ENCODE measurements around the gene DLG2. TPM values are rescaled to one million over a fixed set of nuclear protein-coding genes. Genes with fewer than 3 reads are reported as not detected.

Gene DLG2
- total and polyA plus RNA-seq, 2 of the 8 experiments (the other 6 are each of a cell fraction or from before 2014, with no cell fraction given), result 1.7 to 14.3 TPM

DNA sequence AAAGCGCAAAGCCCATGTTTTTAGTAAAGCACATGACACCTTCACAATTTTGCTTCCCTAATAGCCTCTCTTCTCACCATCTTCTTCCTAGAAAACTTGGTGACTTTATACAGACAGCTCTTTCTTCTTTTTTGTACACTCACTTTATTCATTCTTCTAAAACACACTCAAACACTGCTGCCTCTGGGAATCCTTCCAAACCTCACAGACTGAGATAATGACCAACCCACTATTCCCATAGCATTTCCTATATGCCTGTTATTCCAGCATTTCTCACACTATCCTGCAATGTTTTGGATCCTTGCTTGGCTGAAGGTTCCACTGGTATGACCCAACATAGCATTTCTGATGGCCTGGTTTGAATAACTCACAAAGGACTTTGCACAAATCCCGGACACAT is 1898.9 kb downstream of the DLG2 start (continued):
- TF ChIP-seq, protein P1, sequence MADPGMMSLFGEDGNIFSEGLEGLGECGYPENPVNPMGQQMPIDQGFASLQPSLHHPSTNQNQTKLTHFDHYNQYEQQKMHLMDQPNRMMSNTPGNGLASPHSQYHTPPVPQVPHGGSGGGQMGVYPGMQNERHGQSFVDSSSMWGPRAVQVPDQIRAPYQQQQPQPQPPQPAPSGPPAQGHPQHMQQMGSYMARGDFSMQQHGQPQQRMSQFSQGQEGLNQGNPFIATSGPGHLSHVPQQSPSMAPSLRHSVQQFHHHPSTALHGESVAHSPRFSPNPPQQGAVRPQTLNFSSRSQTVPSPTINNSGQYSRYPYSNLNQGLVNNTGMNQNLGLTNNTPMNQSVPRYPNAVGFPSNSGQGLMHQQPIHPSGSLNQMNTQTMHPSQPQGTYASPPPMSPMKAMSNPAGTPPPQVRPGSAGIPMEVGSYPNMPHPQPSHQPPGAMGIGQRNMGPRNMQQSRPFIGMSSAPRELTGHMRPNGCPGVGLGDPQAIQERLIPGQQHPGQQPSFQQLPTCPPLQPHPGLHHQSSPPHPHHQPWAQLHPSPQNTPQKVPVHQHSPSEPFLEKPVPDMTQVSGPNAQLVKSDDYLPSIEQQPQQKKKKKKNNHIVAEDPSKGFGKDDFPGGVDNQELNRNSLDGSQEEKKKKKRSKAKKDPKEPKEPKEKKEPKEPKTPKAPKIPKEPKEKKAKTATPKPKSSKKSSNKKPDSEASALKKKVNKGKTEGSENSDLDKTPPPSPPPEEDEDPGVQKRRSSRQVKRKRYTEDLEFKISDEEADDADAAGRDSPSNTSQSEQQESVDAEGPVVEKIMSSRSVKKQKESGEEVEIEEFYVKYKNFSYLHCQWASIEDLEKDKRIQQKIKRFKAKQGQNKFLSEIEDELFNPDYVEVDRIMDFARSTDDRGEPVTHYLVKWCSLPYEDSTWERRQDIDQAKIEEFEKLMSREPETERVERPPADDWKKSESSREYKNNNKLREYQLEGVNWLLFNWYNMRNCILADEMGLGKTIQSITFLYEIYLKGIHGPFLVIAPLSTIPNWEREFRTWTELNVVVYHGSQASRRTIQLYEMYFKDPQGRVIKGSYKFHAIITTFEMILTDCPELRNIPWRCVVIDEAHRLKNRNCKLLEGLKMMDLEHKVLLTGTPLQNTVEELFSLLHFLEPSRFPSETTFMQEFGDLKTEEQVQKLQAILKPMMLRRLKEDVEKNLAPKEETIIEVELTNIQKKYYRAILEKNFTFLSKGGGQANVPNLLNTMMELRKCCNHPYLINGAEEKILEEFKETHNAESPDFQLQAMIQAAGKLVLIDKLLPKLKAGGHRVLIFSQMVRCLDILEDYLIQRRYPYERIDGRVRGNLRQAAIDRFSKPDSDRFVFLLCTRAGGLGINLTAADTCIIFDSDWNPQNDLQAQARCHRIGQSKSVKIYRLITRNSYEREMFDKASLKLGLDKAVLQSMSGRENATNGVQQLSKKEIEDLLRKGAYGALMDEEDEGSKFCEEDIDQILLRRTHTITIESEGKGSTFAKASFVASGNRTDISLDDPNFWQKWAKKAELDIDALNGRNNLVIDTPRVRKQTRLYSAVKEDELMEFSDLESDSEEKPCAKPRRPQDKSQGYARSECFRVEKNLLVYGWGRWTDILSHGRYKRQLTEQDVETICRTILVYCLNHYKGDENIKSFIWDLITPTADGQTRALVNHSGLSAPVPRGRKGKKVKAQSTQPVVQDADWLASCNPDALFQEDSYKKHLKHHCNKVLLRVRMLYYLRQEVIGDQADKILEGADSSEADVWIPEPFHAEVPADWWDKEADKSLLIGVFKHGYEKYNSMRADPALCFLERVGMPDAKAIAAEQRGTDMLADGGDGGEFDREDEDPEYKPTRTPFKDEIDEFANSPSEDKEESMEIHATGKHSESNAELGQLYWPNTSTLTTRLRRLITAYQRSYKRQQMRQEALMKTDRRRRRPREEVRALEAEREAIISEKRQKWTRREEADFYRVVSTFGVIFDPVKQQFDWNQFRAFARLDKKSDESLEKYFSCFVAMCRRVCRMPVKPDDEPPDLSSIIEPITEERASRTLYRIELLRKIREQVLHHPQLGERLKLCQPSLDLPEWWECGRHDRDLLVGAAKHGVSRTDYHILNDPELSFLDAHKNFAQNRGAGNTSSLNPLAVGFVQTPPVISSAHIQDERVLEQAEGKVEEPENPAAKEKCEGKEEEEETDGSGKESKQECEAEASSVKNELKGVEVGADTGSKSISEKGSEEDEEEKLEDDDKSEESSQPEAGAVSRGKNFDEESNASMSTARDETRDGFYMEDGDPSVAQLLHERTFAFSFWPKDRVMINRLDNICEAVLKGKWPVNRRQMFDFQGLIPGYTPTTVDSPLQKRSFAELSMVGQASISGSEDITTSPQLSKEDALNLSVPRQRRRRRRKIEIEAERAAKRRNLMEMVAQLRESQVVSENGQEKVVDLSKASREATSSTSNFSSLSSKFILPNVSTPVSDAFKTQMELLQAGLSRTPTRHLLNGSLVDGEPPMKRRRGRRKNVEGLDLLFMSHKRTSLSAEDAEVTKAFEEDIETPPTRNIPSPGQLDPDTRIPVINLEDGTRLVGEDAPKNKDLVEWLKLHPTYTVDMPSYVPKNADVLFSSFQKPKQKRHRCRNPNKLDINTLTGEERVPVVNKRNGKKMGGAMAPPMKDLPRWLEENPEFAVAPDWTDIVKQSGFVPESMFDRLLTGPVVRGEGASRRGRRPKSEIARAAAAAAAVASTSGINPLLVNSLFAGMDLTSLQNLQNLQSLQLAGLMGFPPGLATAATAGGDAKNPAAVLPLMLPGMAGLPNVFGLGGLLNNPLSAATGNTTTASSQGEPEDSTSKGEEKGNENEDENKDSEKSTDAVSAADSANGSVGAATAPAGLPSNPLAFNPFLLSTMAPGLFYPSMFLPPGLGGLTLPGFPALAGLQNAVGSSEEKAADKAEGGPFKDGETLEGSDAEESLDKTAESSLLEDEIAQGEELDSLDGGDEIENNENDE (IDR thresholded peaks at IDR 0.05; ENCODE audit: insufficient replicate concordance, low read length), result no peak
- TF ChIP-seq MAFK (IDR thresholded peaks at IDR 0.05; ENCODE audit: low read depth, low read length) (no peak), CHD2 (IDR thresholded peaks at IDR 0.05; ENCODE audit: low read length) (no peak), SP4 (IDR thresholded peaks at IDR 0.05; ENCODE audit: low read length) (no peak), TAF1 (IDR thresholded peaks at IDR 0.05; ENCODE audit: low read depth, low read length) (no peak), RBBP5 (IDR thresholded peaks at IDR 0.05; ENCODE audit: borderline replicate concordance, low read depth, low read length) (no peak), RXRA (IDR thresholded peaks at IDR 0.05; ENCODE audit: insufficient read depth, low read depth, low read length) (no peak), ZNF274 (IDR thresholded peaks at IDR 0.05; ENCODE audit: borderline replicate concordance, extremely low read depth, low read length) (no peak), SIRT6 (IDR thresholded peaks at IDR 0.05; ENCODE audit: low read length) (no peak), TEAD4 (IDR thresholded peaks at IDR 0.05; ENCODE audit: low read depth, low read length) (no peak), NANOG (IDR thresholded peaks at IDR 0.05; ENCODE audit: insufficient read depth, low read depth, low read length, poor library complexity, severe bottlenecking) (no peak), HDAC6 (IDR thresholded peaks at IDR 0.05; ENCODE audit: low read depth, low read length) (no peak), FOSL1 (IDR thresholded peaks at IDR 0.05; ENCODE audit: insufficient read depth, low read depth, low read length) (no peak)
